Inflammatory macrophage treated with lipopolysaccharide for 4 hours (primary cell): ENCODE data around the gene TMEM253.

Experiments
- DNase-seq: peaks from one replicate; pipeline ENCODE4 v3.0.0-alpha.2; 2020

The TMEM253 gene

GRCh38 chr14:21100931-21101330 is at the start of gene TMEM253:
Gene TMEM253, plus strand, starts transcription at chr14:21101066. Its CDS starts 278 bp downstream, at chr14:21101344.
- DNase-seq = no peak

- no peak for DNase-seq
Observed at GRCh38 chr14:21053184-21054122, 47.4 kb upstream of the TMEM253 start.

GRCh38 chr14:21054123-21054767 is 46.6 kb upstream of the TMEM253 start:
- DNase-seq = no peak

GRCh38 chr14:21054768-21055145 is 46.1 kb upstream of the TMEM253 start:
- DNase-seq = no peak

- DNase-seq = no peak
Observed at GRCh38 chr14:21055432-21056117, 45.3 kb upstream of the TMEM253 start.

- DNase-seq = no peak
Observed at GRCh38 chr14:21056520-21057163, 44.2 kb upstream of the TMEM253 start.

GRCh38 chr14:21057803-21058675 is 42.8 kb upstream of the TMEM253 start, which contains the start of gene RNASE8:
Gene RNASE8, plus strand, starts transcription at chr14:21057822. Its CDS starts 71 bp downstream, at chr14:21057893.
- DNase-seq = peak; percentile 21

GRCh38 chr14:21058903-21059302 is 42.0 kb upstream of the TMEM253 start:
- DNase-seq = no peak

GRCh38 chr14:21059842-21060613 is 40.8 kb upstream of the TMEM253 start:
- no peak for DNase-seq

- DNase-seq = no peak
Observed at GRCh38 chr14:21060614-21061346, 40.1 kb upstream of the TMEM253 start.

- DNase-seq = no peak
Observed at GRCh38 chr14:21061347-21061668, 39.6 kb upstream of the TMEM253 start.

- DNase-seq = no peak
Observed at GRCh38 chr14:21063479-21063878, 37.4 kb upstream of the TMEM253 start.

GRCh38 chr14:21066882-21067502 is 33.9 kb upstream of the TMEM253 start:
- DNase-seq = peak; percentile 20

- DNase-seq = peak; percentile 56
Observed at GRCh38 chr14:21068521-21069387, 32.1 kb upstream of the TMEM253 start.

- DNase-seq = no peak
Observed at GRCh38 chr14:21069388-21070082, 31.3 kb upstream of the TMEM253 start.

- DNase-seq = peak; percentile 36
Observed at GRCh38 chr14:21070083-21070609, 30.7 kb upstream of the TMEM253 start, which contains the start of gene ARHGEF40. Gene ARHGEF40, plus strand, starts transcription at chr14:21070304. Its CDS starts 93 bp downstream, at chr14:21070397.

GRCh38 chr14:21070610-21071224 is 30.1 kb upstream of the TMEM253 start:
- DNase-seq = peak; percentile 23
